Esophagus squamous epithelium (tissue), 5 donors: ENCODE data around the gene GABARAPL1. TPM values are rescaled to one million over a fixed set of nuclear protein-coding genes. Genes with fewer than 3 reads are reported as not detected.

Source experiments
- DNase-seq: peaks from one replicate; lab custom pipeline; 2025; lab: John Stamatoyannopoulos, UW
- H3K27ac ChIP-seq, 4 donors: fragments of 200-600 bp; sonication (generic); one replicate each; pipeline ENCODE4 v1.5.1; 2016 to 2019; ENCODE audit warnings: mild to moderate bottlenecking in 1 of 4
- H3K27me3 ChIP-seq, 4 donors: fragments of 200-600 bp; sonication (generic); 1 replicate in 3 of 4; 2 replicates in 1 of 4; pipeline versions ENCODE4 v1.5.1 to v1.6.0; 2017 to 2021; ENCODE audit warnings: antibody characterized with exemption in 1 of 4
- H3K36me3 ChIP-seq, 3 donors: fragments of 200-600 bp; sonication (generic); one replicate each; pipeline ENCODE4 v1.5.1; 2016 to 2019
- H3K4me1 ChIP-seq, 3 donors: fragments of 200-600 bp; sonication (generic); one replicate each; pipeline ENCODE4 v1.5.1; 2017 to 2019
- H3K4me3 ChIP-seq, 4 donors: fragments of 200-600 bp; sonication (generic); 1 replicate in 3 of 4; 2 replicates in 1 of 4; pipeline ENCODE4 v1.5.1; 2016 to 2019; ENCODE audit warnings: mild to moderate bottlenecking in 2 of 4, moderate library complexity in 1 of 4
- H3K9me3 ChIP-seq, 3 donors: fragments of 200-600 bp; sonication (generic); one replicate each; pipeline ENCODE4 v1.5.1; 2016 to 2019
- POLR2A ChIP-seq, 4 donors: fragments of 450-650 bp; IDR thresholded peaks; one replicate each; pipeline ENCODE4 v1.6.1; 2017; ENCODE audit warnings: antibody characterized with exemption in 4 of 4, mild to moderate bottlenecking in 4 of 4, moderate library complexity in 3 of 4
- WGBS, 2 donors: methylation state at CpG; one replicate each; pipeline ENCODE4 v1.1.5; 2018; 5-methylcytosine and 5-hydroxymethylcytosine counted together
- intact Hi-C: fragments of 100-400 bp; cut with DNase I; formaldehyde crosslinking; loops from one replicate; pipeline ENCODE4 v1.15.0; 2022
- total RNA-seq, 4 donors: library from RNA; depleted of rRNA; stranded (reverse); fragments of >200 nt; gene quantifications; one replicate each; pipeline ENCODE4 v1.1.0, GENCODE V29; 2016
- TF ChIP-seq, protein P1 (sequence below), 6 experiments: fragments of 450-650 bp in 4 of 6; fragments of 200-600 bp in 2 of 6; sonication (generic) in 2 of 6; IDR thresholded peaks; one replicate each; pipeline ENCODE4 v1.5.1; 2016 to 2019; ENCODE audit warnings: antibody characterized with exemption in 6 of 6, mild to moderate bottlenecking in 4 of 6, moderate library complexity in 4 of 6
- donor health status: DM: yes; HTN: yes; CAD: no.

The GABARAPL1 gene
- total RNA-seq, 4 donors from 2014 or later, result 10.3 to 65.2 (median 24.5) TPM

DNA sequence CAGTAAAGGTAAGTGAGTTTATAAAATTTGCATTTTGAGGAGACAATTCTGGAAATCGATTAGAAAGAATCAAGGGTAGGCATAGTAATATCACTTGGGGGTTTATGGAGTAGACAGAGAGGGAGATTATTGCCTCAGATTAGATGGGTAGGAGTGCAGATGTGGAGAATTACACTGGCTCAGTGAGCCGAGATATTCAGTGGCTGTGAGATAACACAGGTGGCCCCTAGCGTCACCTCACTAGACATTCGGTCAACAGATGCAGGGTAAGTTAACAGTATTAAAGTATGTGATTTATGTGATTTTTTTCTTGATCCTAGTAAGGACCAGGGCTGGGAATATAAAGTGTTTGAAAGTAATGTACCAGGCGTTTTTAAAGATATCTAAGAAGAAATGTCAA is 55.4 kb downstream of the GABARAPL1 start:
- H3K9me3 ChIP-seq, result no peaks in the 10 kb centered on the region
- no peaks in the 10 kb centered on the region for H3K27me3 ChIP-seq
- TF ChIP-seq POLR2A (IDR thresholded peaks at IDR 0.05), result no peak
- TF ChIP-seq, protein P1, sequence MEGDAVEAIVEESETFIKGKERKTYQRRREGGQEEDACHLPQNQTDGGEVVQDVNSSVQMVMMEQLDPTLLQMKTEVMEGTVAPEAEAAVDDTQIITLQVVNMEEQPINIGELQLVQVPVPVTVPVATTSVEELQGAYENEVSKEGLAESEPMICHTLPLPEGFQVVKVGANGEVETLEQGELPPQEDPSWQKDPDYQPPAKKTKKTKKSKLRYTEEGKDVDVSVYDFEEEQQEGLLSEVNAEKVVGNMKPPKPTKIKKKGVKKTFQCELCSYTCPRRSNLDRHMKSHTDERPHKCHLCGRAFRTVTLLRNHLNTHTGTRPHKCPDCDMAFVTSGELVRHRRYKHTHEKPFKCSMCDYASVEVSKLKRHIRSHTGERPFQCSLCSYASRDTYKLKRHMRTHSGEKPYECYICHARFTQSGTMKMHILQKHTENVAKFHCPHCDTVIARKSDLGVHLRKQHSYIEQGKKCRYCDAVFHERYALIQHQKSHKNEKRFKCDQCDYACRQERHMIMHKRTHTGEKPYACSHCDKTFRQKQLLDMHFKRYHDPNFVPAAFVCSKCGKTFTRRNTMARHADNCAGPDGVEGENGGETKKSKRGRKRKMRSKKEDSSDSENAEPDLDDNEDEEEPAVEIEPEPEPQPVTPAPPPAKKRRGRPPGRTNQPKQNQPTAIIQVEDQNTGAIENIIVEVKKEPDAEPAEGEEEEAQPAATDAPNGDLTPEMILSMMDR (IDR thresholded peaks at IDR 0.05), result no peak
- intact Hi-C loops, result no loop called here
- no peak for DNase-seq
- no peak overlapping the region for H3K27ac ChIP-seq
- H3K4me1 ChIP-seq, result no peaks in the 10 kb centered on the region
- H3K4me3 ChIP-seq, result no peak overlapping the region
- H3K36me3 ChIP-seq, result no peaks in the 10 kb centered on the region
- 66 to 72% methylated on average over 5 of the region's 5 CpGs for WGBS, 2 donors

DNA sequence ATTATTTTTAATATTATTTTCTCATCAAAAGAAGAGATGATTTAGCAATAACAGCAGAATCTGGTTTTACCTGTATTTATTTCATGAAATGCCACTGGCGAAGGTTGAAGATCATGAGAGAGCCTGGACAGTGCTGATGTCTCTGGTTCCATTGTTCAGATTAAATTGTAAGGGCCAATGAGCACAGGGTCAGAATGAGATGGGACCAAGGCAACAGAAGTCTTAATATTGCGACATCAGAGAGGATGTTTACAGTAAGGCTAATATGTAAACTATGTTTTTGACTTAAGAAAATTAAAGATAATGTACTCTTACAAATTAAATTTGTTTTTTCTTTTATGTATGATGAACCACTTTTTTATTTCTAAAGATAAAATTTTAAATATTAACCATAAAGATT is 59.8 kb downstream of the GABARAPL1 start:
- TF ChIP-seq POLR2A (IDR thresholded peaks at IDR 0.05), result no peak
- TF ChIP-seq, protein P1 (IDR thresholded peaks at IDR 0.05), result no peak
- Histone ChIP-seq H3K27ac (no peak overlapping the region), H3K27me3 (no peaks in the 10 kb centered on the region), H3K36me3 (no peaks in the 10 kb centered on the region), H3K4me3 (no peak overlapping the region), H3K4me1 (no peaks in the 10 kb centered on the region), H3K9me3 (no peaks in the 10 kb centered on the region)
- no peak for DNase-seq
- 91 to 92% methylated on average over 2 of the region's 2 CpGs for WGBS, 2 donors
- intact Hi-C loops, result no loop called here

Other genes with a start within 250 kb of the GABARAPL1 start
- gene CLEC12A, start 241.5 kb upstream of the GABARAPL1 start, total RNA-seq, result 1 to 10 TPM in 1 of 4 donors, under 1 TPM in 1, not detected in 2; 0.64 to 1.5 TPM
- not detected for gene CLEC1B, start 213.8 kb upstream of the GABARAPL1 start, total RNA-seq
- not detected for gene CLEC12B, start 202.2 kb upstream of the GABARAPL1 start, total RNA-seq
- gene CLEC9A, start 182.2 kb upstream of the GABARAPL1 start, total RNA-seq, result not detected
- gene CLEC1A, start 113.9 kb upstream of the GABARAPL1 start, total RNA-seq, result 1 to 10 TPM in 2 of 4 donors, under 1 TPM in 1, not detected in 1; 0.76 to 4.2 (median 1.9) TPM
- 10 to 100 TPM; 10.3 to 36.1 (median 19.2) TPM for gene CLEC7A, start 82.7 kb upstream of the GABARAPL1 start, total RNA-seq
- 1 to 10 TPM in 1 of 4 donors, not detected in 3; 2.7 TPM for gene OLR1, start 40.7 kb upstream of the GABARAPL1 start, total RNA-seq
- not detected for gene TMEM52B, start 33.8 kb upstream of the GABARAPL1 start, total RNA-seq
- gene KLRD1, start 95.0 kb downstream of the GABARAPL1 start, total RNA-seq, result 1 to 10 TPM in 3 of 4 donors, under 1 TPM in 1; 0.92 to 2.3 (median 1.6) TPM
- 10 to 100 TPM in 1 of 4 donors, 1 to 10 TPM in 2, not detected in 1; 1.6 to 10.7 (median 1.9) TPM for gene KLRK1, start 177.2 kb downstream of the GABARAPL1 start, total RNA-seq
- 1 to 10 TPM in 2 of 4 donors, not detected in 2; 1.0 to 4.2 TPM for gene KLRC4, start 196.9 kb downstream of the GABARAPL1 start, total RNA-seq
- 1 to 10 TPM in 1 of 4 donors, not detected in 3; 1.5 TPM for gene KLRC3, start 207.7 kb downstream of the GABARAPL1 start, total RNA-seq
- gene KLRC2, start 223.1 kb downstream of the GABARAPL1 start, total RNA-seq, result 1 to 10 TPM in 1 of 4 donors, under 1 TPM in 2, not detected in 1; 0.35 to 6.3 (median 0.83) TPM
- 1 to 10 TPM in 2 of 4 donors, not detected in 2; 1.2 to 4.8 TPM for gene KLRC1, start 240.5 kb downstream of the GABARAPL1 start, total RNA-seq